GM18499 (cell line): ENCODE data around the gene DRICH1.
"Not testable (repeated sequence)": the region's sequence is repeated elsewhere in the genome, so short reads cannot be mapped to it uniquely, and the experiment has no call there.

ENCODE experiments used
- ATAC-seq: cut with Tn5 transposase; IDR thresholded peaks from one replicate; pipeline ENCODE4 v1.9.1; 2021; ENCODE audit warnings: moderate number of reproducible peaks; ENCODE audit not compliant: insufficient read depth, unreplicated experiment

The DRICH1 gene

DNA sequence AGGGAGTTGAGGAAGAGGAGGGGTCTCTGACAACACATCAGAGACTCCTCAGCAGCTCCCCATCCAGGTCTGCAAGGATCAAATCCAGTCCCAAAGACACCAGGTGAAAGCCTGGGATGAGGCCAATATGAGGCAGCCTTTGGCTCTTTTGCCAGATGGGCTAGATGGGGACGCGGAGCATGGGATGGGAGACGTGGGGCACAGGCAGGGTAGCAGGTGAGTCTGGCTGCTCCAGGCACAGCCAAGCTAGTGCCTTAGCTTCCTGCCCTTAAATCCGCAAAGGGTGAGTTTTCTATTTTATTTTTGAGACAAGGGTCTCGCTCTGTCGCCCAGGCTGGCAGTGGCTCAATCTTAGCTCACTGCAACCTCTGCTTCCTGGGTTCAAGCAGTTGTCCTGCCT, 19.6 kb upstream of the DRICH1 start:
- ATAC-seq = no peak

DNA sequence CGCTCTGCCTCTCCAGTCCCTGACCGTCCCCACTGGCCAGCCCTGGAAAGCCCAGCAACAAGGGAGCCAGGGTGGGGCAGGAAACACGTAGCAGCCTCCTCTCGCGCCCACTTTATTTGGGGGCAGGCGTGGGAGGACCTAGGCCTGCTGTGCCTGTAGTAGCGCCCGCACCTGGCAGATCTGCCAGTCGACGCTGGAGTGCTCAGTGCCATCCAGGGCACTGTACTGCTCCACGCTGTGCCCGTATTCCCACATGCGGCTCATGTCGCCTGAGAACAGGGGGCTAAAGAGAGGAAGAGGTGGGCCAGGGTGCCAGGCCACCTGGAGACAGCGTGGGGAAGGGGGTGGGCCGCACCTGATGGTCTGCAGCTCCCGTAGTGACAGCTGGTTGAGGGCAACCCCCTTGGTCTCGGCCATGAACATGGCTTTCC, 17.0 kb upstream of the DRICH1 start:
- ATAC-seq = no peak

DNA sequence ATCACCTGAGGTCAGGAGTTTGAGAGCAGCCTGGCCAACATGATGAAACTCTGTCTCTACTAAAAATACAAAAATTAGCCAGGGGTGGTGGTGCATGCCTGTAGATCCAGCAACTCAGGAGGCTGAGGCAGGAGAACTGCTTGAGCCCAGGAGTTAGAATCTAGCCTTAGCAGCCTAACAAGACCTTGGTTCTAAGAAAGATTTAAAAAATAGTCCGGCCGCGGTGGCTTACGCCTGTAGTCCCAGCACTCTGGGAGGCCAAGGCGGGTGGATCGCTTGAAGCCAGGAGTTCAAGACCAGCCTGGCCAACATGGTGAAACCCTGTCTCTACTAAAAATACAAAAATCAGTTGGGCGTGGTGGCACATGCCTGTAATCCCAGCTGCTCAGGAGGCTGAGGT, 14.4 kb upstream of the DRICH1 start:
- not testable (repeated sequence) for ATAC-seq

- ATAC-seq = not testable (repeated sequence)
These were observed 8.1 kb upstream of the DRICH1 start for GRCh38 chr22:23640206-23640605.

- no peak for ATAC-seq
These were observed 7.5 kb upstream of the DRICH1 start for GRCh38 chr22:23639661-23640060.

DNA sequence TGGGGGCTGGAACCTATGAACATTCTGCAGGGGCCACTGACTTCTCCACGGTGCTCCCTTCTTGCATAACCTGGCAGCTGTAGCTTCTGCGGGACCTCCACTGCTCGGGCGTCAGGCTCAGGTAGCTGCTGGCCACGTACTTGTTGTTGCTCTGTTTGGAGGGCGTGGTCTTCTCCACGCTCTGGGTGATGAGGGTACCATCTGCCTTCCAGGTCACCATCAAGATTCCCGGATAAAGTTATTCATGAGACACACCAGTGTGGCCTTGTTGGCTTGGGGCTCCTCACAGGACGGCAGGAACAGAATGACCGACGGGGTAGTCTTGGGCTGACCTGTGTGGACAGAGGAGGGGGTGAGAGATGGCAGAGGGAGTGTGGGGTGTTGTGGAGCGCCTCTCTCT, 6.5 kb upstream of the DRICH1 start:
- no peak for ATAC-seq

- not testable (repeated sequence) for ATAC-seq
These were observed 3.2 kb upstream of the DRICH1 start for GRCh38 chr22:23635291-23635690.

DNA sequence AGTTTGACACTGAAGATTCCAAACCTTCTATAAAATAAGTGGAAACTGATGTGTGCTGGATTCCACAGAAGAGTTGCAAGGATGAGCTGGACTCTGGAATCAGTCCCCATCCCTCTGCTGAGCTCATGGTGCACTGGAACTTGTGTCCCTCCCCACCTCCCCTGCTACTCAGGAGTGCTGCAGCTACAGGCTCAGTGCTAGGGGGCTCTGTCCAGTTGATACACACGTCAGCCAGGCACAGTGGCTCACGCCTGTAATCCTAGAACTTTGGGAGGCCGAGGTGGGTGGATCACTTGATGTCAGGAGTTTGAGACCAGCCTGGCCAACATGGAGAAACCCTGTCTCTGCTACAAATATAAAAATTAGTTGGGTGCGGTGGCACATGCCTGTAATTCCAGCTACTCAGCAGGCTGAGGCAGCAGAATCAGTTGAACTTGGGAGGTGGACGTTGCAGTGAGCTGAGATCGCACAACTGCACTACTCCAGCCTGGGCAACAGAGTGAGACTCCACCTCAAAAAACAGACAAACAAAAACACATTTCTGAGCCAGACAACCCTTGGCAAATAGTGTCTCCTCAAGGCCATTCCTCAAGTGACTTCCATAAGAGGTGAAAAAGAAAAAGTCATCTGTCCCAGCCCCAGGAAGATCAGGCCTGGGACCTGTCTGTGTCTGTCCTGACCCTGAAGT, 3.9 kb downstream of the DRICH1 start:
- not testable (repeated sequence) for ATAC-seq

DNA sequence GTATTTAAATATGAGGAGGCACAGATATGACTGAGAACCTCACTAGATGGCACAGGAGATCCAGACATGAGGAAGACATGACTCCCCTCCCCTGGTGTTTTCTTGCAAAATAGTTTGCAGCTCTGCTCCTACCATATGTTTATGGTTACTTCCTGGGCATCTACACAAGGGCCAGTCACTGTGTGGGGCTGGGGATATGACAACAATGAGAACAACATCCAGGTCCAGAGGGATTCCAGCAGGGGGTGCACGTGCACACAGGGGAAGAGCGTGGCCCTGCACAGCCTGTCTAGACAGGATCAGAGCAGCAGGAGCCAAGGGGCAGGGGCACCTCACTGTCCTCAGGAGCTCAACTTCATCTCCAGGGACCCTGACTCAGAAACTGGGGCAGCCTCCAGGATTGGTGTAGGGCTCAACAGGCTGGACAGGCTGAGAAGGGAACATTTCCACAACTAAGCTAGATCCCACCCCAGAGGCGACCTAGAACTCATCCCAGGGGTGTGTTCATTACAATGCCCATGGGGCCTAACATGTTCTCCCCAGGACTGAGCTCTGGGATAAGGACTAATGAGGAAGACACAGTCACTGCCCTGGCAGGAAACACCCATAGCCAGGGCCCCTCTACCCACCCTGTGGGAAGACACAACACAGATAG, 4.6 kb downstream of the DRICH1 start:
- ATAC-seq = not testable (repeated sequence)

DNA sequence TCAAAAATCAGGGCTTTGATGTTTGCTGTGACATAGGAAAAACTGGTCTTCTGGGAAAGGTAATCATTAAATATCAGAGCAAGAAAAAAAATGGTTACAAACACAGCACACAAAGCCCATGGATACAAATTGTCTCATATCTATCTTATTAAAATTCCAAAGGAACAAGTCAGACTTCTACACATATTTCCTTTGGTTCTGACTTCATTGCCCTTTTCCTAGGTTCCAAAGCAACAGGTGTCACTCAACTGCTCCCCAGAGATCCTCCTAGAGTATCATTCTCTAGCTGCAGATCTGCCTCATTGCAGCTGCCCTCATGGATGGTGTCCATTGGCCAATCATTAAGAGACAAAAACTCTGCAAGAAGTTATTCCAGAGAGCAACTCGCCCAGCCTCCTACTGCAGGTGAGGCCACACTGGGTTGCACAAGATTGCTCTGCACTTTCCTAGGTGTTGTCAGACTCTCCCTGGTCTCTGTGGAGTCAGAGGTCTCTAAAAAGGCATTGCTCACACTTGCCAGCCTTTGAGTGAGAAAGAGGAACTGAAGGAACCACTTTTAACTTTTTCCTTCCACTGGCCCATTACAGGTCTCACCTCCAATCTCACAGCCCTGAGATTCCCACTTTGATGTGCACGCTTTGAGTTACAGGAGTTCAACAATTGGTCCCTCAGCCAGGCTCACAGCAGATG, 5.7 kb downstream of the DRICH1 start:
- ATAC-seq = no peak

DNA sequence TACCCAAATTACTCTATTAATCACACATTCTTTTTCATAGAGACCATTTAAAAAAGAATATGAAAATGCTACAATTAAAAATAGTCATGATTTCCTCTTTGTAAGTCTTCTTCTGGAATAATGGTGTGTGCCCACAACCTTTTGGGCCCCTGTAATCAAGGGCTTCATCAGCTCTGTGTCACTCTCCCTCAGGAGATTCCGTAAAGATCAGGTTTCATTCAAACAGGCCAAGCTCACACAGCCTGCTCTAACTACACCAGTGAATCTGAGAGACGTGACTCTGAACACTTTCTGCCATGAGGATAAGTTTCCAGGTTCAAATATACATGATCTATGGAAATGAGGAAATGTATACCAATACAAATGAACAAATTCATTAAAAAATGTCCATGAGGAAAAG, 9.5 kb downstream of the DRICH1 start:
- ATAC-seq = no peak

DNA sequence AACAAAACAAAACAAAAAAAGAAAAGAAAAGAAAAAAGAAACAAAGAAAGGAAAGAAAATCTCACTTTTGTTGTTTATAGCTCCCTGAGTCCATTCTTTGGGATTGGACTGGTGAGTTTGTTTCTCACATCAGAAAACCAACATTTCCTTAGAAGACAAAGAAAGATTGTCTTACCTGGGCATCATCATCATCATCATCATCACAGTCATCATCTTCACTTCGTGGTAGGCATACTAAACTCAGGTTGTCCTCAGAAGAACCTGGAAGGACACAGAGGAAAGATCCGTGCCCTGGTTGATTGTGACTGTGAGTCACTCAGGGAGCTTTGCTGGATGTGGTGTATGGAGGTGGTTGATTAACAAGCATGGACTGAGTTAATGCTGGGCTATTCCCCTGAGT, 10.2 kb downstream of the DRICH1 start:
- ATAC-seq = not testable (repeated sequence)

DNA sequence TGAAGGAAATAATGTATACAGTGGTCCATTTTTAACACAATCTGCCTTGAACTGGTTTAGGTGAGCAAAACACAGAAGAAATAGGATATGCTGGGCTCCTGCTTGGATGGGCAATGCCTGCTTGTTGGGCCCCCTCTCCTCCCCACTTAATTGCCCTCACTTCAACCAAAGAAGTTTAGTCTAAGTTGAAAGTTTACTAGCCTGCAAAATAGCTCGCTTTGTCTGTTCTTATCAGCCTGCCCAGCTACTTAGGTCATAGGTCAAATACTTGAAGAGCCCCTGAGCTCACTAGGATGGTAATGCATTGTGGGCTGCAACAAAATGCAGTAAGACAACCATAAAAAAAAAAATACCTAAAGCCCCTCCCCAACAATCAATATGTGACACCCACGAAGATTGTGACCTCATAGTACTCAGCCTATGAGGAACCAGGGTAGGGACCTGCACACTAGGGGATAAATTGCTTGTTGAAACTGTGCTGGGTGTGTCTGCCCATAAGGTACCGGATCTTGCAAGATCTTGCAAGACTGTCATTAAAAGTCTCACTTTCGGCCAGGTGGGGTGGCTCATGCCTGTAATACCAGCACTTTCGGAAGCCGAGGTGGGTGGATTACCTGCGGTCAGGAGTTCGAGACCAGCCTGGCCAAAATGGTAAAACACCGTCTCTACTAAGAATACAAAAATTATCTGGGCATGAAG, 10.9 kb downstream of the DRICH1 start:
- ATAC-seq = no peak

GRCh38 chr22:23613193-23613972, 18.7 kb downstream of the DRICH1 start:
- ATAC-seq = no peak

DNA sequence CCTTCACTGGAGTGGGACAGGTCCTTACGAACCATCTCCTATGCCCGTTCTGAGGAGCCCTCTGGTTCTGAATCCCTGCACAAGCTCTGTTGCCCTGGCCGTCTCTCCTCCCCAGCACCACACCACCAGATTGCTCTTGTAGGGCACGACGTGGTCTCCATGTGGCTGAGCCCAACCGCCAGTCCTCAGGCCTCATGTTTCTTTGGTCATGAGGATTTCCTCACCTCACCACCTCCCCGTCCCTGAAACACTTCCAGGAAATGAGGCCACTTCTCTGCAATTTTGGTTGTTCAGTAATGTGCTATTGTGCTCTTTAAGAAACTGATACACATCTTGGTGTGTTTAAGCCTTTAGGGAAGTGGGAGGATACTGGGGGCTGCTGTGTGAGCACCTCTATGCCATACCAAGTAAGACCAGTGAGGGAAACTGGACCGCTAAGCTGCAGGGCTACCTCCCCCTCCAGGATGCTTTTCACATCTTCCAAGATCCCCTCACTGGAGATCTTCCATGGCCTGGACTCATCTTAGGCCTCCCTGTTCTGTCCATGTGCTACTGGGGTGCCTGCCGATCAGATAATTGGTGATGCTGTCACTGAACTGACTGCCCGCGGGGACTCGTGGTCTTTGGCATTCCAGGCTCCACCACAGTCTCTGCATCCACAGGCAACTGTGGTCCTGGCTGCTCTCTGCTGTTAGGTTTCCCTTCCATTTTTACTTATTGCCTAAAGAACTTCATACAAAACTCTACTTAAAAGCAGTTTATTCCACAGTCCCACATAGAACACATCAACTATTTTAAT, 21.9 kb downstream of the DRICH1 start:
- ATAC-seq = no peak

- ATAC-seq = no peak
These were observed 23.5 kb downstream of the DRICH1 start for GRCh38 chr22:23608583-23608982.

- ATAC-seq = no peak
These were observed 25.7 kb downstream of the DRICH1 start for GRCh38 chr22:23606204-23607131.
